HEK293T (cell line): Measurements from ENCODE around the gene GFER.

Source experiments
- ARNT ChIP-seq: fragments of 450-650 bp; IDR thresholded peaks from 2 replicates; pipeline ENCODE4 v1.6.1; 2017; ENCODE audit warnings: mild to moderate bottlenecking
- CTBP1 ChIP-seq: fragments of 450-650 bp; IDR thresholded peaks from 2 replicates; pipeline ENCODE4 v1.6.1; 2016; ENCODE audit warnings: borderline replicate concordance
- ELF4 ChIP-seq: fragments of 450-650 bp; IDR thresholded peaks from 2 replicates; pipeline ENCODE4 v1.6.1; 2017; ENCODE audit warnings: antibody characterized with exemption
- FOXA1 ChIP-seq: fragments of 450-650 bp; IDR thresholded peaks from 2 replicates; pipeline ENCODE4 v1.6.1; 2016; ENCODE audit warnings: mild to moderate bottlenecking
- L3MBTL2 ChIP-seq: fragments of 450-650 bp; conservative IDR thresholded peaks from 2 replicates; pipeline ENCODE4 v1.6.1; 2016; ENCODE audit warnings: mild to moderate bottlenecking
- LEF1 ChIP-seq: fragments of 450-650 bp; IDR thresholded peaks from 2 replicates; pipeline ENCODE4 v1.6.1; 2017; ENCODE audit warnings: mild to moderate bottlenecking, borderline replicate concordance
- SP1 ChIP-seq: fragments of 450-650 bp; IDR thresholded peaks from 2 replicates; pipeline ENCODE4 v1.6.1; 2017
- SUZ12 ChIP-seq: fragments of 450-650 bp; IDR thresholded peaks from 2 replicates; pipeline ENCODE4 v1.6.1; 2016; ENCODE audit warnings: mild to moderate bottlenecking
- TARDBP ChIP-seq: fragments of 450-650 bp; IDR thresholded peaks from 2 replicates; pipeline ENCODE4 v1.6.1; 2016

DNA sequence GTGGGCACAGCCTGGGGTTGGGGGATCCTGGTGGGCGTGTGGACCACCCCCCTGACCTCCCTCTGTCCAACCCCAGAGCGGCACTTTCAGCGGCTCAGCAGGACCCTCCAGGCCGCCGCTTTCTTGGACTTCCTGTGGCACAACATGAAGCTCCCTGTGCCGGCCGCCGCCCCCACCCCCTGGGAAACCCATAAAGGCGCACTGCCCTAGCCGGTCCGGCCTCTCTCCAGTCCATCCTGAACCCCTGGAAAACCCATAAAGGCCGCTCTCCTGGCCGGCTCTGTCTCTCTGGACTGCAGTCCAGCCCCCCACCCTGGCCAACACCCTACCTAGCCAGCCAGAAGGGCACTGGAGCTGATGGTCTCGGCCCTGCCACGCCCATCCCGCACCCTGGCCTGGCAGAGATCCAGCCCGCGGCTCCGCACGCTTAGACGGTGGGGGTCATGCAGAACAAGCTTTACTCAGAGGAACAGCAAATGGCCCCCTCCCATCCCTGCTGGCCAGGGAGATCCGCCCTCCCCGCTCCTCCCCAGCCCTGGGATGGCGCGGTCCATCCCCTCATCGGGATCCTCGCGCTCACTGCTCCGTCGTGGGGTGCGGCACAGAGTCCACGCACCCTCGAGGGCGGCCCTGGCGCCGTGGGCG, 5.4 kb upstream of the GFER start:
- TF ChIP-seq ARNT (no peak), FOXA1 (no peak), CTBP1 (no peak), SUZ12 (no peak), SP1 (no peak), LEF1 (no peak), ELF4 (no peak), TARDBP (no peak), L3MBTL2 (no peak)
